Measurements from ENCODE around the gene HDGFL3.
"Not testable (repeated sequence)": the region's sequence is repeated elsewhere in the genome, so short reads cannot be mapped to it uniquely, and the experiment has no call there.

HDGFL3 gene

GRCh38 chr15:83166218-83166617, 41.4 kb downstream of the HDGFL3 start:
- 86 to 100% methylated on average over 2 of the region's 3 CpGs for whole genome bisulfite sequencing, 2 experiments (ENCODE audit: insufficient coverage in 2 of 2)
- H3K36me3 ChIP-seq (ENCODE audit: control insufficient read depth, insufficient read depth, low read length) = peaks cover 25% of the 10 kb centered on the region
- peaks cover 10% of the 10 kb centered on the region for H3K9me3 ChIP-seq (ENCODE audit: control insufficient read depth, low read length)
- no peaks in the 10 kb centered on the region for H3K4me1 ChIP-seq (ENCODE audit: control insufficient read depth, insufficient read depth, low read length, poor library complexity, severe bottlenecking)
- H3K27ac ChIP-seq (ENCODE audit: low read depth, low read length, severe bottlenecking) = no peak overlapping the region
- no peak overlapping the region for H3K4me3 ChIP-seq (ENCODE audit: extremely low read depth, insufficient read depth, low read length, poor library complexity, severe bottlenecking)

DNA sequence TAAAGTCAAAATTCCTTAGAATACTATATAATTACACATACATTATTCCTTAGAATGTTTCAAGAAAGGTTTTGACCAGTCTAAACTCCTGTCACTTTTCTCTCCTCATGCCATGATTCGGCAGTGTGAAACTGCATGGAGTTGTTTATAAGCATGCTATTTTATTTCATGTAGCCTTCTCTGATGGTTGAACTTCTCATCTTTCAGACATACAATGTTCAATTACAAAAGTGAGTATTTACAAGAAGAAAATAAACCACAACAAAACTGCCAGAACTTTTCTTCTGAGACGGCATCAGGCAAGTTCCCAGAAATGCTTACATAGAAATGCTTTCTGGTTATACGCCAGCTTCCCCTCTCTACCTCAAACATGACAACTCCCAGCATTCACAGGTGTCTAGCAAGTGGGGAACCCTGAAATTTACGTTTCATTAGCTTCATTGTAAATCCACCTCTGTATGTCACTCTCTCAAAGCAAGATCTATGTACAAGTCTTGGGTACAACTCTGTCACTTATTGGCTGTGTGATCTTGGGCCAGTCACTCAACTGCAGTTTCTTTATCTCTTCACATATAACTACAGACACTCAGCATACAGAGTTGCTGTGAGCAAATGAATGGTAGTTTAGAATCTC, 42.7 kb downstream of the HDGFL3 start:
- WGBS, 2 experiments (ENCODE audit: insufficient coverage in 2 of 2) = 91 to 97% methylated on average over 3 of the region's 4 CpGs
- H3K27ac ChIP-seq (ENCODE audit: low read depth, low read length, severe bottlenecking) = no peak overlapping the region
- no peaks in the 10 kb centered on the region for H3K4me1 ChIP-seq (ENCODE audit: control insufficient read depth, insufficient read depth, low read length, poor library complexity, severe bottlenecking)
- peaks cover 35% of the 10 kb centered on the region for H3K36me3 ChIP-seq (ENCODE audit: control insufficient read depth, insufficient read depth, low read length)
- no peak overlapping the region for H3K4me3 ChIP-seq (ENCODE audit: extremely low read depth, insufficient read depth, low read length, poor library complexity, severe bottlenecking)
- H3K9me3 ChIP-seq (ENCODE audit: control insufficient read depth, low read length) = peaks cover 10% of the 10 kb centered on the region

DNA sequence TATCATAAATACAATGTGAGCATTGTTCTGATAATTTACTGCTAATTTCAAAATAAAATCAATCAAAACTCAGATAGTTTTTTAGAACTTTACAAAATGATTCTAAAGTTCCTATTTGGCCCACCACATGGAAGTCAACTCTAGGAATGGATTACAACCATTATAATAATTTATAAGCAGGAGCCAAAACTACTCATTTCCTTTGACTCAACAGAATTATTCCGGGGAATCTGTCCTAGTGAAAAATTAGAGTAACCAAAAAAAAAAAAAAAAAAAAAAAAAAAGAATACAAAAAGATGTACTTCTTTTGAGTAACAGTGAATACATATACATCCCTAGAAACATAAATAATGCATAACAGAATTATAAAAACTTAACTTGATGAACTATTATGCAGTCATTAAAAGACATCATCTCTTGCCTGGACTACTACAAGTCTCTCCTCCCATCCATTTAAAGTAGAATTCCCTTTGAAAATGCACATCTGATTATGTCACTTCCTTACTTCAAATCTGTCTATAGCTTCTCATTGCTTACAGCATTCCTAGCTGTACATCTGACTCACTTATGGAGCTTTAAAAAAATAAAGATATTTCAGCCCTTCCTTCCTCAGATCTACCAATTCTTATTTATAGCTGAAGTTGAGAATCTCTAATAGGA, 43.4 kb downstream of the HDGFL3 start:
- peaks cover 35% of the 10 kb centered on the region for H3K36me3 ChIP-seq (ENCODE audit: control insufficient read depth, insufficient read depth, low read length)
- no peak overlapping the region for H3K27ac ChIP-seq (ENCODE audit: low read depth, low read length, severe bottlenecking)
- peaks cover 10% of the 10 kb centered on the region for H3K9me3 ChIP-seq (ENCODE audit: control insufficient read depth, low read length)
- H3K4me1 ChIP-seq (ENCODE audit: control insufficient read depth, insufficient read depth, low read length, poor library complexity, severe bottlenecking) = no peaks in the 10 kb centered on the region
- WGBS, 2 experiments (ENCODE audit: insufficient coverage in 2 of 2) = no CpG with 5 or more reads among the region's 1 CpG
- H3K4me3 ChIP-seq (ENCODE audit: extremely low read depth, insufficient read depth, low read length, poor library complexity, severe bottlenecking) = no peak overlapping the region

GRCh38 chr15:83163032-83163431, 44.6 kb downstream of the HDGFL3 start:
- no peak overlapping the region for H3K27ac ChIP-seq (ENCODE audit: low read depth, low read length, severe bottlenecking)
- WGBS, 2 experiments (ENCODE audit: insufficient coverage in 2 of 2) = 92 to 96% methylated on average over 2 to 3 of the region's 4 CpGs

DNA sequence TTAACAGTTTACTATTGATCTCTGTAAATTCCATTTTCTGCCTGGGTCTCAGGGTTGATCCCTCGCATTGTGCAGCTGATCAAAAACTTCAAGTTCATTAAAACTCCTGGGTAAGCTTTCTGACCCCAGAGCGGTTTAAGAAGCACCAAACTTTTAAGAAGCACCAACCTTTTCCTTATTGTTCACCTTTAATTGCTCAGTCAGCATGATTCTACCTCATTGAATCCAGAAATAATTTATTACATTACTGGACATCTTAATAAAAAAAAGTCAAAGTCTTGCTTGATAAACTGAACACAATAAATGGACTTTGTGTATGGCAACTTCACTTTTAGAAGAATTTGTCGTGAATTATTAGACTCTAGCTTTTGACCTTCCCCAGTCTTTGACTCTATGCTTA, 46.9 kb downstream of the HDGFL3 start:
- 90 to 97% methylated on average over 3 of the region's 3 CpGs for WGBS, 2 experiments (ENCODE audit: insufficient coverage in 2 of 2)
- no peak overlapping the region for H3K27ac ChIP-seq (ENCODE audit: low read depth, low read length, severe bottlenecking)
- H3K36me3 ChIP-seq (ENCODE audit: control insufficient read depth, insufficient read depth, low read length) = peaks cover 58% of the 10 kb centered on the region

More at GRCh38 chr15:83163032-83163431, 44.6 kb downstream of the HDGFL3 start:
- no peak overlapping the region for H3K4me3 ChIP-seq (ENCODE audit: extremely low read depth, insufficient read depth, low read length, poor library complexity, severe bottlenecking)
- H3K4me1 ChIP-seq (ENCODE audit: control insufficient read depth, insufficient read depth, low read length, poor library complexity, severe bottlenecking) = no peaks in the 10 kb centered on the region
- peaks cover 36% of the 10 kb centered on the region for H3K36me3 ChIP-seq (ENCODE audit: control insufficient read depth, insufficient read depth, low read length)
- H3K9me3 ChIP-seq (ENCODE audit: control insufficient read depth, low read length) = peaks cover 7% of the 10 kb centered on the region

GRCh38 chr15:83158393-83158792, 49.2 kb downstream of the HDGFL3 start:
- whole genome bisulfite sequencing, 2 experiments (ENCODE audit: insufficient coverage in 2 of 2) = no CpG with 5 or more reads among the region's 1 CpG
- Histone ChIP-seq H3K27ac (ENCODE audit: low read depth, low read length, severe bottlenecking) (no peak overlapping the region), H3K4me3 (ENCODE audit: extremely low read depth, insufficient read depth, low read length, poor library complexity, severe bottlenecking) (no peak overlapping the region), H3K9me3 (ENCODE audit: control insufficient read depth, low read length) (no peaks in the 10 kb centered on the region), H3K4me1 (ENCODE audit: control insufficient read depth, insufficient read depth, low read length, poor library complexity, severe bottlenecking) (no peaks in the 10 kb centered on the region), H3K36me3 (ENCODE audit: control insufficient read depth, insufficient read depth, low read length) (peaks cover 65% of the 10 kb centered on the region)

More for the DNA sequence above, 46.9 kb downstream of the HDGFL3 start:
- Histone ChIP-seq H3K4me3 (ENCODE audit: extremely low read depth, insufficient read depth, low read length, poor library complexity, severe bottlenecking) (no peak overlapping the region), H3K4me1 (ENCODE audit: control insufficient read depth, insufficient read depth, low read length, poor library complexity, severe bottlenecking) (no peaks in the 10 kb centered on the region), H3K9me3 (ENCODE audit: control insufficient read depth, low read length) (no peaks in the 10 kb centered on the region)

GRCh38 chr15:83155942-83156341, 51.7 kb downstream of the HDGFL3 start:
- Histone ChIP-seq H3K36me3 (ENCODE audit: control insufficient read depth, insufficient read depth, low read length) (peaks cover 54% of the 10 kb centered on the region), H3K4me1 (ENCODE audit: control insufficient read depth, insufficient read depth, low read length, poor library complexity, severe bottlenecking) (no peaks in the 10 kb centered on the region), H3K4me3 (ENCODE audit: extremely low read depth, insufficient read depth, low read length, poor library complexity, severe bottlenecking) (no peak overlapping the region), H3K9me3 (ENCODE audit: control insufficient read depth, low read length) (no peaks in the 10 kb centered on the region), H3K27ac (ENCODE audit: low read depth, low read length, severe bottlenecking) (no peak overlapping the region)
- 29 to 38% methylated on average over 1 of the region's 1 CpG for WGBS, 2 experiments (ENCODE audit: insufficient coverage in 2 of 2)

DNA sequence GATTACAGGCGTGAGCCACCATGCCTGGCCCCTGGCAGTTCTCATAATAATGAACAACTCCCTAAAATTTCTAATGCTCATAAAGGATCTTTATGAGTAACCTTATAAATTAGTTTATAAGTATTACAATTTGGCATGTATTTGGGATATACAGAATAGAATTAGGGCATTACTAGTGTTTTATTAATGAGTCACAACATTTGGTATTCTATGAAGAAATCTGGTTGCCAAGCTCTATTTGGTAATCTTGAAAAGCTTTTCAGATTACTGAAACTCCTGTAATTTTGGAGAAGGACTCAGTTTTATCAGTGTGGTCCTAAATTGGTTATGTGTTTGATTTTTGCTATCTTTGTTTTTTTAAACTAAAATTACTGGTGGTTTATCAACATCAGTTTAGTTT, 54.3 kb downstream of the HDGFL3 start:
- Histone ChIP-seq H3K27ac (ENCODE audit: low read depth, low read length, severe bottlenecking) (no peak overlapping the region), H3K36me3 (ENCODE audit: control insufficient read depth, insufficient read depth, low read length) (peaks cover 71% of the 10 kb centered on the region), H3K4me1 (ENCODE audit: control insufficient read depth, insufficient read depth, low read length, poor library complexity, severe bottlenecking) (no peaks in the 10 kb centered on the region), H3K9me3 (ENCODE audit: control insufficient read depth, low read length) (no peaks in the 10 kb centered on the region), H3K4me3 (ENCODE audit: extremely low read depth, insufficient read depth, low read length, poor library complexity, severe bottlenecking) (no peak overlapping the region)
- 100% methylated on average over 1 of the region's 1 CpG; no CpG with 5 or more reads in 1 of the 2 experiments for WGBS, 2 experiments (ENCODE audit: insufficient coverage in 2 of 2)

- Histone ChIP-seq H3K4me1 (ENCODE audit: control insufficient read depth, insufficient read depth, low read length, poor library complexity, severe bottlenecking) (no peaks in the 10 kb centered on the region), H3K27ac (ENCODE audit: low read depth, low read length, severe bottlenecking) (no peak overlapping the region), H3K9me3 (ENCODE audit: control insufficient read depth, low read length) (no peaks in the 10 kb centered on the region), H3K36me3 (ENCODE audit: control insufficient read depth, insufficient read depth, low read length) (peaks cover 75% of the 10 kb centered on the region), H3K4me3 (ENCODE audit: extremely low read depth, insufficient read depth, low read length, poor library complexity, severe bottlenecking) (no peak overlapping the region)
- 71 to 89% methylated on average over 1 of the region's 3 CpGs for WGBS, 2 experiments (ENCODE audit: insufficient coverage in 2 of 2)
These were observed 62.9 kb downstream of the HDGFL3 start for GRCh38 chr15:83144771-83145170.

DNA sequence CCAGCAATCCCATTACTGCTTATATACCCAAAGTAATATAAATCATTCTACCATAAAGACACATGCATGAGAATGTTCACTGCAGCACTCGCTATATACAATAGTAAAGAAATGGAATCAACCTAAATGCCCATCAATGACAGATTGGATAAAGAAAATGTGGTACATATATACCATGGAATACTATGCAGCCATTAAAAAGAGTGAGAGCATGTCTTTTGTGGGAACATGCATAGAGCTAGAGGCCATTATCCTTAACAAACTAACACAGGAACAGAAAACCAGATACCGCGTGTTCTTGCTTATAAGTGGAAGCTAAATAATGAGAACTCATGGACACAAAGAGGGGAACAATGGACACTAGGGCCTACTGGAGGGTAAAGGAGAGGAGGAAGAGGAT, 65.5 kb downstream of the HDGFL3 start:
- peaks cover 70% of the 10 kb centered on the region for H3K36me3 ChIP-seq (ENCODE audit: control insufficient read depth, insufficient read depth, low read length)
- H3K27ac ChIP-seq (ENCODE audit: low read depth, low read length, severe bottlenecking); H3K4me3 ChIP-seq (ENCODE audit: extremely low read depth, insufficient read depth, low read length, poor library complexity, severe bottlenecking); H3K4me1 ChIP-seq (ENCODE audit: control insufficient read depth, insufficient read depth, low read length, poor library complexity, severe bottlenecking); H3K9me3 ChIP-seq (ENCODE audit: control insufficient read depth, low read length): not testable (repeated sequence)
- WGBS, 2 experiments (ENCODE audit: insufficient coverage in 2 of 2) = no CpG with 5 or more reads among the region's 3 CpGs

DNA sequence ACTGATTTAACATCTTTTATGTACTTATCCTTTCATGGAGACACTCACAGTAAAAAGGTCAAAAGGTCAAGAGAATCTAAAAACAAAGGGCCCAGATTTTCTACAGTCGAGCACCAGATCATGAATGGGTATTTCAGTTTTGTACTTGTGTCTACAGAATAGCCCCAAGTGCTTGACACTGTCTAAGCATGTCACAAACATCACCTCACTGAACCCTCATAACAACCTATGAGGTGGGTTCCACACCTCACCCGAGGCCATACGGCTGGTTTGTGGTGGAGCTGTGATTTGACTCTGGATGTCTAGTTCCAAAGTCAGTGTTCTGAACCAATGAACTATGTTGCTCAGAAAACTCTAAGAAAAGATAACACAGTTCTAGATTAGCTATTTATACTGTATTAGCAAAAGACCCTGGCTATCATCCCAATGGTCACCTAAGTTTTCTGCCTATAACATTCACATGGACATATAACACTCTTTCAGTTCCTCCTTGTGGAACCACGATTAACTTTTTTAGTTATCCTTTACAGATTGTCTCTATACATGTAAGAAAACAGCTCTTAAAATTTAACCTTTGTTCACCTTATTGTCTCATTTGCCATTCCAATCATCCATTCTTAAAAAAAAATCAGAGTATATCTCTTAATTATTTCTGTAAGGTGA, 74.6 kb downstream of the HDGFL3 start:
- Histone ChIP-seq H3K9me3 (ENCODE audit: control insufficient read depth, low read length) (no peaks in the 10 kb centered on the region), H3K4me3 (ENCODE audit: extremely low read depth, insufficient read depth, low read length, poor library complexity, severe bottlenecking) (no peak overlapping the region), H3K4me1 (ENCODE audit: control insufficient read depth, insufficient read depth, low read length, poor library complexity, severe bottlenecking) (no peaks in the 10 kb centered on the region), H3K36me3 (ENCODE audit: control insufficient read depth, insufficient read depth, low read length) (peaks cover 65% of the 10 kb centered on the region), H3K27ac (ENCODE audit: low read depth, low read length, severe bottlenecking) (no peak overlapping the region)
- WGBS, 2 experiments (ENCODE audit: insufficient coverage in 2 of 2) = 100% methylated on average over 2 of the region's 4 CpGs

Measured in mesodermal cell (in vitro differentiated cells).